ENCODE data around the gene CTIF.
A peak's percentile ranks its signal among the peaks of the same experiment; 100 is the strongest.

The CTIF gene

DNA sequence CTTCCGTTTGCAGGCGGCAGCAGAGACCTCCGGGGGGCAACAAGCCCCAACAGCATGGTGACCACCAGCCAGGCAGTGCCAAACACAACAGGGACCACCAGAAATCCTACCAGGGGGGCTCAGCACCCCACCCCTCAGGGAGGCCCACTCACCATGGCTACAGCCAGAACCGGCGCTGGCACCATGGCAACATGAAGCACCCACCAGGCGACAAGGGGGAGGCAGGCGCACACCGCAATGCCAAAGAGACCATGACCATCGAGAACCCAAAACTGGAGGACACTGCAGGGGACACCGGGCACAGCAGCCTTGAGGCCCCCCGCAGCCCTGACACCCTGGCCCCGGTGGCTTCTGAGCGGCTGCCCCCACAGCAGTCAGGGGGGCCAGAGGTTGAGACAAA lies 219.1 kb downstream of the CTIF start:
- Histone ChIP-seq H3K4me3 (ENCODE audit: low read length in 2 of 2) (no peak overlapping the region), H3K4ac (ENCODE audit: low read length) (no peak overlapping the region), H3K9me3 (replicated peaks in 1 of 2; ENCODE audit: control insufficient read depth in 2 of 2, insufficient read depth in 1 of 2, low read depth in 1 of 2, low read length in 2 of 2) (peaks cover 2 to 5% of the 10 kb centered on the region in 2 donors), H3K36me3 (replicated peaks in 1 of 2; ENCODE audit: control insufficient read depth in 2 of 2, insufficient read depth in 2 of 2, low read length in 2 of 2) (peaks cover 5 to 9% of the 10 kb centered on the region in 2 donors), H4K91ac (ENCODE audit: low read depth, low read length, poor library complexity) (no peak overlapping the region), H3K4me1 (ENCODE audit: control insufficient read depth in 2 of 2, insufficient read depth in 1 of 2, low read depth in 1 of 2, low read length in 2 of 2) (peaks cover 0 to 2% of the 10 kb centered on the region in 2 donors), H3K79me1 (ENCODE audit: low read depth, low read length) (no peaks in the 10 kb centered on the region), H3K27me3 (ENCODE audit: control insufficient read depth in 3 of 3, insufficient read depth in 3 of 3, low read depth in 1 of 3, low read length in 3 of 3) (no peaks in the 10 kb centered on the region), H2AK5ac (ENCODE audit: low read depth, low read length) (no peak overlapping the region), H3K27ac (replicated peaks; ENCODE audit: low read length) (no peak overlapping the region), H2BK5ac (ENCODE audit: low read length) (no peak overlapping the region), H3K9ac (ENCODE audit: low read depth, low read length, poor library complexity) (no peak overlapping the region), H3K23ac (ENCODE audit: low read depth, low read length, poor library complexity) (no peak overlapping the region), H2BK120ac (ENCODE audit: low read depth, low read length) (no peak overlapping the region), H3K14ac (ENCODE audit: low read length) (no peak overlapping the region), H2BK15ac (ENCODE audit: low read length) (no peak overlapping the region), H2AFZ (ENCODE audit: low read length) (no peak overlapping the region), H4K8ac (ENCODE audit: low read depth, low read length) (no peak overlapping the region), H2BK12ac (ENCODE audit: low read length) (no peak overlapping the region), H3K18ac (ENCODE audit: low read length) (peak overlapping the region; percentile 41), H3K4me2 (ENCODE audit: insufficient read depth, low read length, poor library complexity, severe bottlenecking) (no peak overlapping the region)
- no CpG with 5 or more reads among the region's 13 CpGs for WGBS, 2 donors (ENCODE audit: extremely low coverage in 2 of 2, insufficient read length in 2 of 2, insufficient replicate concordance in 1 of 2)
- no peak for DNase-seq (ENCODE audit: low spot score)

DNA sequence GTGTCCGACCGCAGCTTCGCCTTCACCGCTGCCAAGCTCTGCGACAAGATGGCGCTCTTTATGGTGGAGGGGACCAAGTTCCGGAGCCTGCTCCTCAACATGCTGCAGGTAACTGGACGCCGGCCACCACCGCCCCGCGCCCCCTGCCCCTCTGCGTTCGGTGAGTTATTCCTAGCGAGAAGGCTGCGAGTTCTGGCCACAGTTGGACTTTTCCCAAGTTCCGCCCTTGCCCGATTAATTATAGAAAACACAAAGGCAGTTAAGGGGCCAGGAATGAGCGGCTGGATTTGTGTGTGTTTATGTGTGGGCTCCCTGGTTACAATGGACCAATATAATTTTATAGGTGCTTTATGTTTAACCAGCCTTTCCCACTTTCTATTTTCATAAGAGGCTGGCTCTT lies 222.8 kb downstream of the CTIF start:
- Histone ChIP-seq H3K27ac (replicated peaks; ENCODE audit: low read length) (no peak overlapping the region), H4K8ac (ENCODE audit: low read depth, low read length) (no peak overlapping the region), H2AK5ac (ENCODE audit: low read depth, low read length) (no peak overlapping the region), H2AFZ (ENCODE audit: low read length) (no peak overlapping the region), H3K14ac (ENCODE audit: low read length) (no peak overlapping the region), H3K9me3 (replicated peaks in 1 of 2; ENCODE audit: control insufficient read depth in 2 of 2, insufficient read depth in 1 of 2, low read depth in 1 of 2, low read length in 2 of 2) (peaks cover 2 to 3% of the 10 kb centered on the region in 2 donors), H2BK120ac (ENCODE audit: low read depth, low read length) (no peak overlapping the region), H3K36me3 (replicated peaks in 1 of 2; ENCODE audit: control insufficient read depth in 2 of 2, insufficient read depth in 2 of 2, low read length in 2 of 2) (peaks cover 5 to 9% of the 10 kb centered on the region in 2 donors), H3K23ac (ENCODE audit: low read depth, low read length, poor library complexity) (no peak overlapping the region), H3K79me1 (ENCODE audit: low read depth, low read length) (no peaks in the 10 kb centered on the region), H3K9ac (ENCODE audit: low read depth, low read length, poor library complexity) (no peak overlapping the region), H2BK12ac (ENCODE audit: low read length) (no peak overlapping the region), H3K4ac (ENCODE audit: low read length) (no peak overlapping the region), H4K91ac (ENCODE audit: low read depth, low read length, poor library complexity) (no peak overlapping the region), H2BK5ac (ENCODE audit: low read length) (no peak overlapping the region), H3K18ac (ENCODE audit: low read length) (peak overlapping the region; percentile 16), H2BK15ac (ENCODE audit: low read length) (no peak overlapping the region), H3K4me1 (ENCODE audit: control insufficient read depth in 2 of 2, insufficient read depth in 1 of 2, low read depth in 1 of 2, low read length in 2 of 2) (peaks cover 2% of the 10 kb centered on the region in 2 donors), H3K4me2 (ENCODE audit: insufficient read depth, low read length, poor library complexity, severe bottlenecking) (no peak overlapping the region), H3K27me3 (ENCODE audit: control insufficient read depth in 3 of 3, insufficient read depth in 3 of 3, low read depth in 1 of 3, low read length in 3 of 3) (no peaks in the 10 kb centered on the region), H3K4me3 (ENCODE audit: low read length in 2 of 2) (no peak overlapping the region)
- no peak for DNase-seq (ENCODE audit: low spot score)
- no CpG with 5 or more reads among the region's 19 CpGs for WGBS, 2 donors (ENCODE audit: extremely low coverage in 2 of 2, insufficient read length in 2 of 2, insufficient replicate concordance in 1 of 2)

DNA sequence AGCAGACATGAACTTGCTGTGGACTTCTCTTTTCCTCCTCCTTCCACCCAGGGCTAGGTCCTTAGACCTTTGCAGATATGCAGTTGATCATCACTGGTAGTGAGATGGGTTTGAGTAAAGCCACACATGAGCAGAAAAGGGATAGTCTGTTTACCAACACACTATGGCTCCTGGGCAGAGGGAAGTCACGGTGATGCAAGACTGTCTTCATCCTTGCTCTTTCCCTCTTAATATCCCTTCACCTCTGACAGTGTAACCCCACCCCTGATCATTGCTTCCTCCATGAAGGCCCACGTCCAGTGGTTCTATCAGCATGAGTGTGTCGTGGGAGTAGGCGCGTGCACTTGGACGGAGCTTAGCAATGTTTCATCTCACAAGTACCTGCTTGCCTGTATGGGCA lies 223.2 kb downstream of the CTIF start:
- Histone ChIP-seq H3K36me3 (replicated peaks in 1 of 2; ENCODE audit: control insufficient read depth in 2 of 2, insufficient read depth in 2 of 2, low read length in 2 of 2) (peaks cover 5 to 9% of the 10 kb centered on the region in 2 donors), H3K4me1 (ENCODE audit: control insufficient read depth in 2 of 2, insufficient read depth in 1 of 2, low read depth in 1 of 2, low read length in 2 of 2) (peaks cover 3 to 6% of the 10 kb centered on the region in 2 donors), H2BK15ac (ENCODE audit: low read length) (no peak overlapping the region), H3K14ac (ENCODE audit: low read length) (no peak overlapping the region), H3K4me3 (ENCODE audit: low read length in 2 of 2) (no peak overlapping the region), H3K9me3 (replicated peaks in 1 of 2; ENCODE audit: control insufficient read depth in 2 of 2, insufficient read depth in 1 of 2, low read depth in 1 of 2, low read length in 2 of 2) (peaks cover 2 to 3% of the 10 kb centered on the region in 2 donors), H2BK5ac (ENCODE audit: low read length) (no peak overlapping the region), H3K27ac (replicated peaks; ENCODE audit: low read length) (no peak overlapping the region), H3K23ac (ENCODE audit: low read depth, low read length, poor library complexity) (no peak overlapping the region), H2BK120ac (ENCODE audit: low read depth, low read length) (no peak overlapping the region), H2BK12ac (ENCODE audit: low read length) (no peak overlapping the region), H2AFZ (ENCODE audit: low read length) (no peak overlapping the region), H3K4me2 (ENCODE audit: insufficient read depth, low read length, poor library complexity, severe bottlenecking) (no peak overlapping the region), H3K18ac (ENCODE audit: low read length) (no peak overlapping the region), H4K8ac (ENCODE audit: low read depth, low read length) (no peak overlapping the region), H3K9ac (ENCODE audit: low read depth, low read length, poor library complexity) (no peak overlapping the region), H4K91ac (ENCODE audit: low read depth, low read length, poor library complexity) (no peak overlapping the region), H3K4ac (ENCODE audit: low read length) (no peak overlapping the region), H3K79me1 (ENCODE audit: low read depth, low read length) (no peaks in the 10 kb centered on the region), H3K27me3 (ENCODE audit: control insufficient read depth in 3 of 3, insufficient read depth in 3 of 3, low read depth in 1 of 3, low read length in 3 of 3) (no peaks in the 10 kb centered on the region), H2AK5ac (ENCODE audit: low read depth, low read length) (no peak overlapping the region)
- WGBS, 2 donors (ENCODE audit: extremely low coverage in 2 of 2, insufficient read length in 2 of 2, insufficient replicate concordance in 1 of 2): no CpG with 5 or more reads among the region's 6 CpGs
- DNase-seq (ENCODE audit: low spot score): no peak

DNA sequence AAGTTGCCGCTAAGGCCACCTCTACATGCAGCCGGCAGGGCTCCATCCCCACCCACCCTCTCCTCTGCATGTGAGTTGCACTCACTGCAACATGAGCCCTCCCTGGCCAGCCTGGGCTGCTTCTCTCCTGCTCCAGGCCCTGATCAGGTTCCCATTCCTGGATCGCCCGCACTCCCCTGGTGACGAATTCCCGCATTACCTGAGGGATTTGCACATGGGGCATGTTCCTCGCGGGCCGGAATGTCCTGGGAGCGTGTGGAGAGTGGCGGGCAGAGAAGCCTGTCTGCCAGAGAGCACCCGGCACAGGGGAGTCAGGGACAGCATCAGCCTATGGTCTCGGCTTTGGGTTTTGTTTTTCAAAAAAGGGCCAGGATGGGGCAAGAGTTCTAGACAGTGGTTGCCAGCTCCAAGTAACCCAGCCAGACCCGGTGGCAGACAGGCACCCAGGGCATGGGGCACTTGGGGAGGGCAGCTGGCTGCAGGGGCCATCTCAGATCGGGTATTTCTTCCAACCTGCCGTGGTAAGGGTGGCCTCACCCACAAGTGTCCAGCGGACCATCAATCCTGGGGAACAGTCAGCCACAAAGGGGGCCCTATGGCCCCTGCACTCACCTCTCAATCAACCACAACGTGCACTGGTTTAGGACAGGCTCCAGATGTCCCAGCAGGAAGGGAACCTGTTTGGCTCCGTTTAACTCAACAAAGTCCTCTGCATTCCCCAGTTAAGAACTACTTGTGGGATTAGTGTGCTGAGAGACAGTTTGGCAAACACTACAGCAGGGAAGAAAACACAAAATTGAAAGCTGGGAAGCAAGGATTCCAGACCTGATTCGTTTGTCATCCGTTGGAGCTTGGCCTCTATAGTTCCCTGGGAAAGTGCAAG lies 224.2 kb downstream of the CTIF start:
- H3K23ac ChIP-seq (ENCODE audit: low read depth, low read length, poor library complexity): no peak overlapping the region
- no CpG with 5 or more reads among the region's 21 CpGs for WGBS, 2 donors (ENCODE audit: extremely low coverage in 2 of 2, insufficient read length in 2 of 2, insufficient replicate concordance in 1 of 2)
- H2AFZ ChIP-seq (ENCODE audit: low read length): no peak overlapping the region
- H3K9ac ChIP-seq (ENCODE audit: low read depth, low read length, poor library complexity): peak overlapping the region; percentile 25
- H2BK120ac ChIP-seq (ENCODE audit: low read depth, low read length): no peak overlapping the region
- H3K4me3 ChIP-seq (ENCODE audit: low read length in 2 of 2): no peak overlapping the region
- peaks cover 2 to 3% of the 10 kb centered on the region in 2 donors for H3K9me3 ChIP-seq (replicated peaks in 1 of 2; ENCODE audit: control insufficient read depth in 2 of 2, insufficient read depth in 1 of 2, low read depth in 1 of 2, low read length in 2 of 2)
- H2BK5ac ChIP-seq (ENCODE audit: low read length): no peak overlapping the region
- H4K8ac ChIP-seq (ENCODE audit: low read depth, low read length): no peak overlapping the region
- no peak overlapping the region for H3K27ac ChIP-seq (replicated peaks; ENCODE audit: low read length)
- no peaks in the 10 kb centered on the region for H3K27me3 ChIP-seq (ENCODE audit: control insufficient read depth in 3 of 3, insufficient read depth in 3 of 3, low read depth in 1 of 3, low read length in 3 of 3)
- no peak overlapping the region for H2BK12ac ChIP-seq (ENCODE audit: low read length)
- no peak overlapping the region for H3K4me2 ChIP-seq (ENCODE audit: insufficient read depth, low read length, poor library complexity, severe bottlenecking)
- H3K36me3 ChIP-seq (replicated peaks in 1 of 2; ENCODE audit: control insufficient read depth in 2 of 2, insufficient read depth in 2 of 2, low read length in 2 of 2): peaks cover 5 to 9% of the 10 kb centered on the region in 2 donors
- H4K91ac ChIP-seq (ENCODE audit: low read depth, low read length, poor library complexity): no peak overlapping the region
- H3K4me1 ChIP-seq (ENCODE audit: control insufficient read depth in 2 of 2, insufficient read depth in 1 of 2, low read depth in 1 of 2, low read length in 2 of 2): peaks cover 6 to 13% of the 10 kb centered on the region in 2 donors
- H3K79me1 ChIP-seq (ENCODE audit: low read depth, low read length): no peaks in the 10 kb centered on the region
- no peak overlapping the region for H3K14ac ChIP-seq (ENCODE audit: low read length)
- no peak overlapping the region for H3K4ac ChIP-seq (ENCODE audit: low read length)
- H2BK15ac ChIP-seq (ENCODE audit: low read length): no peak overlapping the region
- H3K18ac ChIP-seq (ENCODE audit: low read length): peak overlapping the region; percentile 45
- peak overlapping the region; percentile 31 for H2AK5ac ChIP-seq (ENCODE audit: low read depth, low read length)
- no peak for DNase-seq (ENCODE audit: low spot score)
